NCI-H226 (cell line): Measurements from ENCODE around the gene MOB3B.

Source experiments
- DNase-seq: peaks from one replicate; pipeline ENCODE4 v3.0.0-alpha.2; 2015

Gene MOB3B

GRCh38 chr9:27529316-27530278 is at the start of gene MOB3B:
TSS of gene MOB3B (minus strand) at chr9:27529814. CDS start at chr9:27455550, 74,264 bp downstream.
- DNase-seq: peak; percentile 31

GRCh38 chr9:27573634-27574590 is 44.3 kb upstream of the MOB3B start:
- peak; percentile 85 for DNase-seq

GRCh38 chr9:27572918-27573633 is 43.5 kb upstream of the MOB3B start, which contains the start of gene C9orf72:
TSS of gene C9orf72 (minus strand) at chr9:27573481. CDS start at chr9:27567120, 6,361 bp downstream.
- DNase-seq: peak; percentile 23

GRCh38 chr9:27572566-27572917 is 42.9 kb upstream of the MOB3B start:
- no peak for DNase-seq

- DNase-seq: no peak
Measured at GRCh38 chr9:27572061-27572460, 42.4 kb upstream of the MOB3B start.

- DNase-seq: no peak
Measured at GRCh38 chr9:27571011-27571410, 41.4 kb upstream of the MOB3B start.

- DNase-seq: no peak
Measured at GRCh38 chr9:27569406-27569805, 39.8 kb upstream of the MOB3B start.

GRCh38 chr9:27566118-27566517 is 36.5 kb upstream of the MOB3B start:
- DNase-seq: no peak

- DNase-seq: no peak
Measured at GRCh38 chr9:27565696-27566095, 36.1 kb upstream of the MOB3B start.

GRCh38 chr9:27564670-27565069 is 35.1 kb upstream of the MOB3B start:
- DNase-seq: no peak

- DNase-seq: no peak
Measured at GRCh38 chr9:27563738-27564430, 34.3 kb upstream of the MOB3B start.

- no peak for DNase-seq
Measured at GRCh38 chr9:27561685-27562084, 32.1 kb upstream of the MOB3B start.

- DNase-seq: no peak
Measured at GRCh38 chr9:27560457-27560856, 30.8 kb upstream of the MOB3B start.

- DNase-seq: no peak
Measured at GRCh38 chr9:27558307-27558706, 28.7 kb upstream of the MOB3B start.

- DNase-seq: no peak
Measured at GRCh38 chr9:27556470-27556869, 26.9 kb upstream of the MOB3B start.

GRCh38 chr9:27554712-27555111 is 25.1 kb upstream of the MOB3B start:
- no peak for DNase-seq

- no peak for DNase-seq
Measured at GRCh38 chr9:27549196-27549755, 19.7 kb upstream of the MOB3B start.

- no peak for DNase-seq
Measured at GRCh38 chr9:27548055-27548741, 18.6 kb upstream of the MOB3B start.

GRCh38 chr9:27545471-27545870 is 15.9 kb upstream of the MOB3B start:
- no peak for DNase-seq

GRCh38 chr9:27542508-27542907 is 12.9 kb upstream of the MOB3B start:
- no peak for DNase-seq

- DNase-seq: no peak
Measured at GRCh38 chr9:27541740-27542139, 12.1 kb upstream of the MOB3B start.
